ENCODE data around the gene ZNF804A.

The ZNF804A gene

DNA sequence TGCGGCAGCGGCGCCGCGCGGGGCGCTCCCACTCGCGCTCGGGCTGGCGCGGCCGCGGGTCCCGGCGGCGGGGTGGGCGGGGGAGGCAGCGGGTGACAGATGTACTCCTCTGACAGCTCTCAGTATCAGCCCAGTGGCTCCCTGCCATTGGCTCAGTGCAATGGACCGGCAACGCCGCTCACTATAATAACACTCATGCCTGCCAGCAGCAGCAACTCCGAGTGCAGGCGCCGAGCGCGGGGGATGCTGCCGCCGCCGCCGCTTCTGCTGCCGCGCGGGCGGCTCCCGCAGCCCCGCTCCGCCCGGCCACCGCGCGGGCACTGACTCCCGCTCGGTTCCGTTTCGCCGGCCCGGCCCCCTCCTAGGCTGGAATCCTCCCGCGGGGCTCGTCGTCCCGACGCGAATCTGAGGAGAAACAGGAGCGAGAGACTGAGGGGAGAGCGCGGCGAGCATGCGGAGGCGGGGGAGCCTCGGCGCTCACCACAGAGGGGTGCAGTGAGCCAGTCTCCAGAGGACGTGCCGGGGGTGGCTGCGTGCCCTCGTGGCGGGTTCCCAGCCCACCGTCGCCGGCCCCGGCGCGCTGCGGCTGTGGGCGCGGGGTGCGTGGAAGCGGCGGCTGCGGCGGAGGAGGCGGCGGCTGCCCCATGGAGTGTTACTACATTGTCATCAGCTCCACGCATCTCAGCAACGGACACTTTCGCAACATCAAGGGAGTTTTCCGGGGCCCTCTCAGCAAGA is at the start of gene ZNF804A:
Gene ZNF804A, plus strand, starts transcription at position 214 of the 738 bp plus-strand sequence. Its CDS starts 431 bp downstream, at position 645.
- in situ Hi-C loops (cut with MboI; ENCODE audit: low sequenced_read_pairs), result no loop called here
- DNase-seq (ENCODE audit: low spot score in 2 of 2), result peak; percentile 61 to 73
- no peaks in the 10 kb centered on the region for H3K9me3 ChIP-seq
- H3K27me3 ChIP-seq (ENCODE audit: low read depth), result no peaks in the 10 kb centered on the region; the same call in 1 of the 2 replicates
- no peaks in the 10 kb centered on the region for H3K36me3 ChIP-seq (replicated peaks)
- H3K4me1 ChIP-seq, result peaks cover 26% of the 10 kb centered on the region
- peak within 1 kb of the TSS; percentile 43 for H3K4me3 ChIP-seq

DNA sequence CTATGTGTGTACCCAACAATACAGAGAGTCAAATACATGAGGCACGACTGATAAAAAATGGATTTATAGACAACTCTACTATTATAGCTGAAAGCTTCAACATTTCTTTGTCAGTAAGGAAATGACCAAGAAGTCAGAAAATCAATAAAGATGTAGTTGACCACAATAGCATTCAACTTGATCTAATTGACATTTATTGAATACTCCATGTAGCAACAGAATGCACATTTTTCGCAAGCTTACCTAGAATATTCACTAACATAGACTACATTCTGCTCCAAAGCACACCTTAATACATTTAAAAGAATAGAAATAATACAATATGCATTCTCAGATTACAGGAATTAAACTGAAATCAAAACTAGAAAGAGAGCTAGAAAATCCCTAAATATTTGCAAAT is 49.2 kb upstream of the ZNF804A start:
- Histone ChIP-seq H3K4me3 (no peak overlapping the region), H3K36me3 (replicated peaks) (no peaks in the 10 kb centered on the region), H3K27me3 (ENCODE audit: low read depth) (no peaks in the 10 kb centered on the region), H3K4me1 (no peaks in the 10 kb centered on the region), H3K9me3 (no peaks in the 10 kb centered on the region)
- no peak for DNase-seq (ENCODE audit: low spot score in 2 of 2)
- in situ Hi-C loops (cut with MboI; ENCODE audit: low sequenced_read_pairs), result no loop called here

DNA sequence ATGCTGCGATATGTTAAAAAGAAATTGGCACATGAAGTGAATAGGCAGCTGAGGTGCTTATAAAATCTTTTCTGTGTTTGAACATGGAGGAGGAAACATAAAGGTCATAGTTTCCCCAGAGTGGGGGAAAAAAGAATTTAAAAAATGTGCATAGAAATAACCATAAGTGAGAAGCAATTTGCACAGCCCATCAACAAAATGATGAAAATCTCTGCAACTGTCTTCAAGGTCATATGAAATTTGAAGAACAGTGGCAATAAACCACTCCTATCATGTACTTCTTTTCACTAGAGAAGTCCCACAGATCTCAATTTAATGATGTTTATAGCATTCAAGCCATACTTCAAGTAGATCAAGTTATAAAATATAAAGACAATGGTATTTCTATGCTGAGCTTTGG is 46.7 kb upstream of the ZNF804A start:
- H3K9me3 ChIP-seq, result no peaks in the 10 kb centered on the region
- no peak overlapping the region for H3K4me3 ChIP-seq
- H3K27me3 ChIP-seq (ENCODE audit: low read depth), result no peaks in the 10 kb centered on the region
- DNase-seq (ENCODE audit: low spot score in 2 of 2), result no peak
- in situ Hi-C loops (cut with MboI; ENCODE audit: low sequenced_read_pairs), result no loop called here
- H3K4me1 ChIP-seq, result no peaks in the 10 kb centered on the region
- no peaks in the 10 kb centered on the region for H3K36me3 ChIP-seq (replicated peaks)

DNA sequence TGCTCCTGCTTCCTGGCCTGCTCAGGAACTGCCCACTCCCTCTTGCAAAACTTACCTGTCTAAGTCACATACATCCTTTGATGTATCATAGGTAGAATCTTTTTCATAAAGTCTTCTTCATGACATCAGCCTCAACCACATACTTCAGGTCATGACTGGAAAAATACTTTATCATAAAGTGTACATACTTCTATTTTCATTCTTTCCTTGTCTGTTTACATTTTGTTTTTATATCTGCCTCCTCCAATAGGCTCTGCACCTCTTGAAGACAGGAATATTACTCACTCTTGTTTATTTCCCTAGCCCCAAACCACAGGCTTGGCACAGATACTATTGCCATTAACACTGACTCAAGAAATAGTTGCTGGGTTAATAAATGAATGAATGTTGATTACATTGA is 43.6 kb upstream of the ZNF804A start:
- in situ Hi-C loops (cut with MboI; ENCODE audit: low sequenced_read_pairs), result no loop called here
- DNase-seq (ENCODE audit: low spot score in 2 of 2), result no peak
- Histone ChIP-seq H3K27me3 (ENCODE audit: low read depth) (no peaks in the 10 kb centered on the region), H3K9me3 (no peaks in the 10 kb centered on the region), H3K4me1 (no peaks in the 10 kb centered on the region), H3K4me3 (no peak overlapping the region), H3K36me3 (replicated peaks) (no peaks in the 10 kb centered on the region)

DNA sequence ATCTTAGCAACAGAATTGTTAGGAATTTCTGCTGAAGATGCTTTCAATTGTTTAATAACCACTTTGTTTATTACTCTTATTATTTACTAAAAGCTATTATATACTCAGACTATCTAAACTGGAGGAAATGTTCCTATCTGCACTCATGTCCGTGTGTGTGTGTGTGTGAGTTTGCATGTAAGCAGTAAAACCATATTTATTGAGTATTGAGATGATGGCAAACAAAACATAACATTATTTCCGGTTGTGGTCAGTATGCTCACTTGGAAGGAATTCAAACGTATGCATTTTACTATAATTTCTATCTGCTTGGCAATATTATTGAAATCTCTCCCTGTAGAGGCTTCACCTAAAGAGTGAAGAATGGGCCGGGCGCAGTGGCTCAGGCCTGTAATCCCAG is 43.0 kb upstream of the ZNF804A start:
- DNase-seq (ENCODE audit: low spot score in 2 of 2), result no peak
- no peaks in the 10 kb centered on the region for H3K9me3 ChIP-seq
- in situ Hi-C loops (cut with MboI; ENCODE audit: low sequenced_read_pairs), result no loop called here
- no peak overlapping the region for H3K4me3 ChIP-seq
- H3K36me3 ChIP-seq (replicated peaks), result no peaks in the 10 kb centered on the region
- H3K4me1 ChIP-seq, result no peaks in the 10 kb centered on the region
- H3K27me3 ChIP-seq (ENCODE audit: low read depth), result no peaks in the 10 kb centered on the region

DNA sequence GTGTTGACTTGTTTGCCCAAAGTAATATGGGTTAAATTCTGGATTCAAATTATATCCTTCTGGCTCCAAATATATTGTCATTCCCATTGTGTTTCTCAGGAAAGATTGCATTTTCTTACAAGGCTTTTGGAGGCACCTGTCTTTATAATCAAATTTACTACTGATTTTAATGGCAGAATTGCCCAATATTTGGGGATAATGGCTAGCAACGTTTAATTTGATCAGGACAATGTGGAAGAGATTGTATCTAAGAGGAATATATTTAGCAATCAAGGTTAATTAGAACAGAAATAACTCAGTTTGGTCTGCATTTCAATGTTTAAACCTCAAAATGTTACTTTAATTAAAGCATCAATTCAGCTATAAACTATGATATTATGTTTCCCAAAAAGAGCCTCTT is 41.7 kb upstream of the ZNF804A start:
- in situ Hi-C loops (cut with MboI; ENCODE audit: low sequenced_read_pairs), result no loop called here
- no peak for DNase-seq (ENCODE audit: low spot score in 2 of 2)
- Histone ChIP-seq H3K27me3 (ENCODE audit: low read depth) (no peaks in the 10 kb centered on the region), H3K4me1 (no peaks in the 10 kb centered on the region), H3K4me3 (no peak overlapping the region), H3K9me3 (no peaks in the 10 kb centered on the region), H3K36me3 (replicated peaks) (no peaks in the 10 kb centered on the region)

DNA sequence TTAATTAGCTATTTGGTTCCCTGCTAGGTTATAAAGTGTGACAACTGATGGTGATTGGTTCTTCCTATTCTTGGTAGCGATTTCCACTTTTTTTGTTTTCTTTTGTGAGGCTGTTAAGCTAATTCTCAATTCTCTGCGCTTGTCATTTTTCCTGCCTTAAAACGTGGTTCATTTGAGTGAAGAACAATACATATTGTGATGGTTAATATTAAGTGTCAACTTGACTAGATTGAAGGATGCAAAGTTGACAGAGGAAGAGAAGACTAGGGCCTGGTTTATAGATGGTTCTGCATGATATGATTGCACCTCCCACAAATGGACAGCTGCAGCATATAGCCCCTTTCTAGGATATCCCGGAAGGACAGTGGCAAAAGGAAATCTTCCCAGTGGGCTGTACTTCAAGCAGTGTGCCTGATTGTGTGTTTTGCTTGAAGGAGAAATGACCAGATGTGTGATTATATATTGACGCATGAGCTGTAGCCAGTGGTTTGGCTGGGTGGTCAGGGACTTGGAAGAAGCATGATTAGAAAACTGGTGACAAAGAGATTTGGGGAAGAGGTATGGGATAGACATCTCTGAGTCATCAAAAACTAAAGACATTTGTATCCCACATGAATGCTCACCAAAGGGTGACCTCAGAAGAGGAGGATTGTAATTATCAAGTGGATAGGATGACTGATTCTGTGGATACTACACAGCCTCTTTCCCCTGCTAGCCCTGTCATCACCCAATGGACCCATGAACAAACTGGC is 39.4 kb upstream of the ZNF804A start:
- H3K4me1 ChIP-seq, result no peaks in the 10 kb centered on the region
- no peak overlapping the region for H3K4me3 ChIP-seq
- no peaks in the 10 kb centered on the region for H3K36me3 ChIP-seq (replicated peaks)
- no peak for DNase-seq (ENCODE audit: low spot score in 2 of 2)
- in situ Hi-C loops (cut with MboI; ENCODE audit: low sequenced_read_pairs), result no loop called here
- H3K9me3 ChIP-seq, result no peaks in the 10 kb centered on the region
- H3K27me3 ChIP-seq (ENCODE audit: low read depth), result no peaks in the 10 kb centered on the region

DNA sequence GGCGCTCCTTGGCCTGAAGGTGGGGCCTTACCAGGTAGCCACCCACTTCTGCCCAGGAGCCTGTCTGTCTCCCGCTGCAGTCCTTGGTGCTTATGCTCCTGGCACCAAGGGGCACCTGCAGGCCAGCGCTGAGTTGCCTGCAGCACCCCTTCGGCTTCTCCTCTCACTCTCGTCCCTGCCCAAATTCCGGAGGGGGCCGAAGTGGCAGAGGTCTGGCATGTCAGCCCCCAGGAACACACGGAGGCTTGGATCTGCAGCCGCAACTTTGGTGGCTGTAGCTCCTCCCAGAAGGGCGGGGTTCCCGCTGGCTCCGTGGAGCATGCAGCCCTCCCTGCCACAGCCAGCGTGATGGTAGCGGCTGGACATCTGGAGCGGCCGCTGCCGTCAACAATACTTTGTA is 37.7 kb upstream of the ZNF804A start:
- H3K9me3 ChIP-seq, result no peaks in the 10 kb centered on the region
- DNase-seq (ENCODE audit: low spot score in 2 of 2), result no peak
- H3K36me3 ChIP-seq (replicated peaks), result no peaks in the 10 kb centered on the region
- in situ Hi-C loops (cut with MboI; ENCODE audit: low sequenced_read_pairs), result no loop called here
- H3K27me3 ChIP-seq (ENCODE audit: low read depth), result no peaks in the 10 kb centered on the region
- H3K4me3 ChIP-seq, result no peak overlapping the region
- H3K4me1 ChIP-seq, result no peaks in the 10 kb centered on the region

DNA sequence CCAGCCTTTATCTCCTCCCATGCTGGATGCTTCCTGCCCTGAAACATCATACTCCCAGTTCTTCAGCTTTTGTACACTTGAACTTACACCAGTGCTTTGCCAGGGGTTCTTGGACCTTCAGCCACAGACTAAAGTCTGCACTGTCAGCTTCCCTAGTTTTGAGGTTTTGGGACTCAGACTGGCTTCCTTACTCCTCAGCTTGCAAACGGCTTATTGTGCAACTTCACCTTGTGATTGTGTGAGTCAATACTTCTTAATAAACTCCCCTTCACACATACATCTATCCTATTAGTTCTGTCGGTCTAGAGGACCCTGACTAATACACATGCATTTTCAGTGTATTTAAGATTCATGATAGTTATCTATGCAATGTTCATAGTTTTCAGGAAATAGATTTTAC is 35.8 kb upstream of the ZNF804A start:
- H3K9me3 ChIP-seq, result no peaks in the 10 kb centered on the region
- H3K27me3 ChIP-seq (ENCODE audit: low read depth), result no peaks in the 10 kb centered on the region
- no peaks in the 10 kb centered on the region for H3K4me1 ChIP-seq
- DNase-seq (ENCODE audit: low spot score in 2 of 2), result no peak
- H3K4me3 ChIP-seq, result no peak overlapping the region
- no peaks in the 10 kb centered on the region for H3K36me3 ChIP-seq (replicated peaks)
- in situ Hi-C loops (cut with MboI; ENCODE audit: low sequenced_read_pairs), result no loop called here

DNA sequence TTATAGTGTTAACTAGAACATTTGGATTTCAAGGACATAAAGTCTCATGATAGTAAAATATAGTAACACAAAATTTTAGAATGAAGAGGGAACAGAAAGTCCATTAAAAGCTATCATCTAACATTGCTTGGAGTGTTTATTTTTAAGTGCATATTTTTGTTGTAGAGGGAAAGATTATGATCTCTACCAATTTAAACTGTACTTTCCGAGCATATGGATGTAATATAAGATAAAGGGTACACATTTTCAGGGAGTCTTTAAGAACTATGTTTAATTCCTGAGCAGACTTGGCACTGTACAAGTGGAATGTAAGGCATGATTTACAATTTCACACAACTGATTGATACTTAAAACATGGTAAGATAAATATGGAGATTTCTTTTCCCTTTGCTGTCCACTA is 34.2 kb upstream of the ZNF804A start:
- Histone ChIP-seq H3K9me3 (no peaks in the 10 kb centered on the region), H3K4me1 (no peaks in the 10 kb centered on the region), H3K4me3 (no peak overlapping the region), H3K27me3 (ENCODE audit: low read depth) (no peaks in the 10 kb centered on the region), H3K36me3 (replicated peaks) (no peaks in the 10 kb centered on the region)
- in situ Hi-C loops (cut with MboI; ENCODE audit: low sequenced_read_pairs), result no loop called here
- DNase-seq (ENCODE audit: low spot score in 2 of 2), result no peak

DNA sequence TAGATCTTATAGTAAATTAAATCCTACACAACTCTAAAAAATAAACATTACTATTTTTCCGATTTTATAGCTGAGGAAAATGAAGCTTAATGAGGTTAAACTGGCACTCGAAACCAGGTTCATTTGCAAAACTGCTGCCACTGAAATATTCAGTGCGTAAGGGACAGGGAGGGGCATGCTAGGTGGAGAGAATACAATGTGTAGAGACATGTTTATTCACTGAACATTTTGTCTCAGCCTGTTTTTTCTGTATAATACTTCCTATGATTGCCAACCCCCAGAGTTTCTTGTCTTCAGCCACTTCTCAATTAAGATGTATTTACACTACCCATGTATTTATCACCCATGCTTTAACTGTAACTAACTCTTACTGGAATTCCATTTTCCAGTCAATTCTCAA is 31.6 kb upstream of the ZNF804A start:
- no peaks in the 10 kb centered on the region for H3K27me3 ChIP-seq (ENCODE audit: low read depth)
- no peak overlapping the region for H3K4me3 ChIP-seq
- no peak for DNase-seq (ENCODE audit: low spot score in 2 of 2)
- H3K36me3 ChIP-seq (replicated peaks), result no peaks in the 10 kb centered on the region
- H3K4me1 ChIP-seq, result no peaks in the 10 kb centered on the region
- no peaks in the 10 kb centered on the region for H3K9me3 ChIP-seq
- in situ Hi-C loops (cut with MboI; ENCODE audit: low sequenced_read_pairs), result no loop called here

DNA sequence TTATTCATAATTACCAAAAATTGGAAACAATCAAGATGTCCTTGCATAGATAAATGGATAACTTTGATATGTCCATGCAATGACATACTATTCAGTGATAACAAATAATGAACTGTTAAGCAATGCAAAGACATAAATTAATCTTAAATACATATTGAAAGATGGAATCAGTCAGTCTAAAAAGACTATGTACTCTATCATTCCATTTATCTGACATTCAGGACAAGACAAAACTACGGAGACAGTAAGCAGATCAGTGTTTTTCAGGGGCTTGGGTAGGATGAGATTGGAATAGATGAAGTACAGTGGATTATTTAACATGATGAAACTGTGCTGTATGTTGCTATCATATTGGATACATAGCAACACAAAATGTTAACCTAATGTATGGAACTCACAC is 21.3 kb upstream of the ZNF804A start:
- DNase-seq (ENCODE audit: low spot score in 2 of 2), result no peak
- Histone ChIP-seq H3K27me3 (ENCODE audit: low read depth) (no peaks in the 10 kb centered on the region), H3K4me3 (no peak overlapping the region), H3K4me1 (no peaks in the 10 kb centered on the region), H3K9me3 (no peaks in the 10 kb centered on the region), H3K36me3 (replicated peaks) (no peaks in the 10 kb centered on the region)
- in situ Hi-C loops (cut with MboI; ENCODE audit: low sequenced_read_pairs), result no loop called here

DNA sequence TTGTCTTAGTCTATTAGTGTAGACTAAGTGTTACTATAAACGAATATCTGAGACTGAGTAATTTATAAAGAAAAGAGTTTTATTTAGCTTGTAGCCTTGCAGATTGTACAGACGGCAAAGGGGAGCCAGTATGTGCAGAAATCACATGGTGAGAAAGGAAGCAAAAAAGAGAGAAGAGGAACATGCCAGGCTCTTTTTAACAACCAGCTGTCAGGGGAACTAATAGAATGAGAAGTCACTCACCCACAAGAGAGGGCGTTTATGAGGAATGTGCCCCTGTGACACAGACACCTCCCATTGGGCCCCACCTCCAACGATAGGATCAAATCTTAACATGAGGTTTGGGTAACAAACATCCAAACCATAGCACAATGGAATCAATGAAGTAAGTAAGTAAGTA is 20.6 kb upstream of the ZNF804A start:
- DNase-seq (ENCODE audit: low spot score in 2 of 2), result no peak
- Histone ChIP-seq H3K4me3 (no peak overlapping the region), H3K4me1 (no peaks in the 10 kb centered on the region), H3K36me3 (replicated peaks) (no peaks in the 10 kb centered on the region), H3K27me3 (ENCODE audit: low read depth) (no peaks in the 10 kb centered on the region), H3K9me3 (no peaks in the 10 kb centered on the region)
- in situ Hi-C loops (cut with MboI; ENCODE audit: low sequenced_read_pairs), result no loop called here

DNA sequence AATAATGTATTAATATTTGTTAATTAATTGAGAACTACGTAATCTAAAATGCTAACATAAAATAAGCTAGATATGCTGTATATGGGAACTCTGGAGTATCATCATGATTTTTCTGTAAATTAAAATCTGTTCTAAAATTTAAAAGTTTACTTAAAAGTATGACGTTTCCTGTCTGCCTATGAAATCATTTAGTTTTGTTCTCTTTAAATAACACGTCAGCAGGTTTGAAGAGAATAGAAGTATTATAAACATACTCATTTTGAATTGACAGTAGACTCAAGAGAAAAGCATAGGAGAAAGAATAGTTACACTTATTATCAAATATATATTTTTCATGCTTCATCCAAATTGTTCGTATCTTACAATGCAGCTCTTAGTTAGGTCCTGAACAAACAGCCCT is 19.1 kb upstream of the ZNF804A start:
- H3K4me3 ChIP-seq, result no peak overlapping the region
- no peaks in the 10 kb centered on the region for H3K4me1 ChIP-seq
- H3K36me3 ChIP-seq (replicated peaks), result no peaks in the 10 kb centered on the region
- no peak for DNase-seq (ENCODE audit: low spot score in 2 of 2)
- H3K9me3 ChIP-seq, result no peaks in the 10 kb centered on the region
- in situ Hi-C loops (cut with MboI; ENCODE audit: low sequenced_read_pairs), result no loop called here
- no peaks in the 10 kb centered on the region for H3K27me3 ChIP-seq (ENCODE audit: low read depth)

Data from HAP-1 (cell line).